Choroid plexus epithelial cell (primary cell): ENCODE data around the gene AHCTF1.

Experiments used
- DNase-seq: peaks from one replicate; pipeline ENCODE4 v3.0.0-alpha.2; 2010; ENCODE audit warnings: low read depth
- H3K4me3 ChIP-seq: 2 replicates; pipeline ENCODE4 v1.5.1; 2011; ENCODE audit warnings: low read depth, mild to moderate bottlenecking, control low read depth, low read length, moderate library complexity
- TF ChIP-seq, protein P1 (sequence below): conservative IDR thresholded peaks from 2 replicates; pipeline ENCODE4 v1.5.1; 2011; ENCODE audit warnings: low read depth, mild to moderate bottlenecking, control low read depth, inconsistent platforms, low read length, moderate library complexity

Gene AHCTF1

DNA sequence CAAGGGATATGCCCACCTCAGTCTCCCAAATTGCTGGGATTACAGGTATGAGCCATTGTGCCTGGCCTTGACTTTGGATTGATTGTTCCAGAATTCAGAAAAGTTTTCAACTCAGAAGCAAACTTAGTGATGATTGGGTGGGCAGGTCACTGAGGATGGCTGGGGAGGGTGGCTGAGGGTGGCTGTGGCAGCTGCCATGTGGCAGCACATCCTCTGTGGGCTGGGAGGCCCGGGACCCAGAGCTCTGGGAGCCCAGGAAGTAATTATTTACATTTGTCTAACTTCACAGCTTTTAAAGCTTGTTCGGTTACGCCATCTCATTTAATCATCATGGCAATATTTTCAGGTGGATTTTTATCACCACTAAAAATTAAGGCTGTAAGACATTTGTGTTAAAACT, 131.4 kb downstream of the AHCTF1 start:
- TF ChIP-seq, protein P1, sequence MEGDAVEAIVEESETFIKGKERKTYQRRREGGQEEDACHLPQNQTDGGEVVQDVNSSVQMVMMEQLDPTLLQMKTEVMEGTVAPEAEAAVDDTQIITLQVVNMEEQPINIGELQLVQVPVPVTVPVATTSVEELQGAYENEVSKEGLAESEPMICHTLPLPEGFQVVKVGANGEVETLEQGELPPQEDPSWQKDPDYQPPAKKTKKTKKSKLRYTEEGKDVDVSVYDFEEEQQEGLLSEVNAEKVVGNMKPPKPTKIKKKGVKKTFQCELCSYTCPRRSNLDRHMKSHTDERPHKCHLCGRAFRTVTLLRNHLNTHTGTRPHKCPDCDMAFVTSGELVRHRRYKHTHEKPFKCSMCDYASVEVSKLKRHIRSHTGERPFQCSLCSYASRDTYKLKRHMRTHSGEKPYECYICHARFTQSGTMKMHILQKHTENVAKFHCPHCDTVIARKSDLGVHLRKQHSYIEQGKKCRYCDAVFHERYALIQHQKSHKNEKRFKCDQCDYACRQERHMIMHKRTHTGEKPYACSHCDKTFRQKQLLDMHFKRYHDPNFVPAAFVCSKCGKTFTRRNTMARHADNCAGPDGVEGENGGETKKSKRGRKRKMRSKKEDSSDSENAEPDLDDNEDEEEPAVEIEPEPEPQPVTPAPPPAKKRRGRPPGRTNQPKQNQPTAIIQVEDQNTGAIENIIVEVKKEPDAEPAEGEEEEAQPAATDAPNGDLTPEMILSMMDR: no peak
- no peak for DNase-seq
- H3K4me3 ChIP-seq: no peak overlapping the region

DNA sequence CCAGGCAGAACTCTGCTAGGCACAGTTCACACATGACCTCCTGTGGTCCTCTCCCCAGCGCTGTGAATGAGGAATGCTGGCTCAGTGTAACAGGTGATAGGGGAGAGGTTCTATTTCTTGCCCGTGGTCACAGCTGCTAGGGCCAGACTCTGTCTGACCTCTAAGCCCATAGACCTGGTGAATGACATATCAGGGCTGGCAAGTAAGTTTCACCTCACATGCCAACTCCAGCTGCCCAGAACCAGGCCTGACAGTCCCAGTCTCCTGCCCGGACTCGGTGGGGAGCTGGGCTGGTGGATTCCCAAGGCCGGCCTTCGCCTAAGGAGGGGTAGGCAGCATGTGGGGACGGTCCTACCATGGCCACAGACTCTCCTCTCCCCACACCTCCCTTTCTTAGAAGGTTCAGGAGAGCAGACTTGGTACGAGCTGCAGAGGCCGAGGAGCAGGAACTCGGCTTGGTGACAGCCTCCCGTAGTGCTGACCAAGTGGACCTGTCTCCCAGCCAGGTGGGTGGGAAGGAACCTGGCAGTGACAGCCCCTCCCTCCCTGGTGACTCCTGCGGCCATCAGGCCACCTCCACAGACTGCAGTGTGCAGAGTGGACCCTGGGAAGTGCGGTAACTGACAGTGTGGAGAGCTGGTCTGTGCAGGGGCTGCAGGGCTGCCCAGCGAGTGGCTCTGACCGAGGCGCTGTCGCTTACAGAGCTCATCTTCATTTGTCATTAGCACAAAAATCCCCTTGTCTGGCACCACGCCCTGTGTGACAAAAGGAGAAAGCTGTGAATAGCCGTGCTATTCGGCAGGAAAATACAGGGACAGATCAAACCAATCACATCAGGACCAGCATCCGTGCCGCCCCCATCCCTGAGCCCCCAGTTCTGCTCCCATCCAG, 132.9 kb downstream of the AHCTF1 start:
- DNase-seq: no peak
- TF ChIP-seq, protein P1: no peak
- H3K4me3 ChIP-seq: no peak overlapping the region

DNA sequence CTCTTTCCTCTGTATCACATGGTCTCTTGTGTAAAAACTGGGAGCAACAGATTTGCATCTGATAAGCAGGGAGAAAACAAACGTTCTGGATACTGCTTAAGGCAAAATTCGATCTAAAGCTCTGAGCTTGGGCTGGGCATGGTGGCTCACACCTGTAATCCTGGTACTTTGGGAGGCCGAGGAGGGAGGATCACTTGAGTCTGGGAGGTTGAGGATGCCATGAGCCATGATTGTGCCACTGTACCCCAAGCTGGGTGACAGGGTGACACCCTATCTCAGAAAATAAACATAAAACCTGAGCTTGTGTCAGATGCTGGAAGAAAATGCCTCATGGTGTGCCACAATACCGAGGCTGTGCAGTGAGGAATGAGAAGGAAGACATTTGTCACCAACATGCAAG, 133.6 kb downstream of the AHCTF1 start:
- TF ChIP-seq, protein P1: no peak
- H3K4me3 ChIP-seq: no peak overlapping the region
- no peak for DNase-seq

DNA sequence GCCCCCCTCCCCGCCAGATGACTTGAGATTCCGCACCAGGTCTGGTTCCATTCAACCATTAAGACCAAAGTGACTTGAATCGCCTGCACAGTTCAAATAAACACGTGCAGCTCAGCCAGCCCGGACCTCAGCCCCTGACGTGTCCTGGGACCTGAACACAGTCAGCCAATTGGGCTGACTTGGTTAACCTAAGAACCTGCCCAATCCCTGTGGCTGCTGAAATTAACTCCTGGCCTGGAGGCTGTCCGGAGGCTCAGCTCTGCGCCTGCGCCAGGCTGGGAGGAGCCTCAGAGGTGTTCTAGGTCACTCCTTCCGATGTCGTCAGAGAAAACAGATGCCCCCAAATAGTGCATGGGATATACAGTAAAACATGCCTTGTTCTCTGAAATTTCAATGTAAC, 134.2 kb downstream of the AHCTF1 start:
- DNase-seq: no peak
- no peak overlapping the region for H3K4me3 ChIP-seq
- TF ChIP-seq, protein P1: no peak

DNA sequence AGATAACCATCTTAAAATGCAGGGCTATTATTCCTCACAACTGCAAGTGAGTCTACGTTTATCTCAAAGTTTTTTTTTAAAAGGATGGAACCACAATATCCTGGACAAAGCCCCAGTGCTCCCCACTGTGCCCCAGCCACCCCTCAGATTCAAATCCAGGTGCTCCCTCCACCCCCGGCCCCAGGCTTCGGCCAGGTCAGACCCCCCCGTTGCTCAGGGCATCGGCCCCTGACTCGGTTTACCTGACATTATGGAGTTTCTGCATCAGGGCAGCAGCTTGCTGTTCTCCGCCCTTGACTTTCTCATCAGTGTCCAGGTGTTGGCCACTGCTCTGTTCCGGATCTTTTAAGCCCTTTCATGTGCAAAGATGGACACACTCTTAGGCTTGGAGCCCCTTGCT, 134.6 kb downstream of the AHCTF1 start:
- TF ChIP-seq, protein P1: no peak
- no peak for DNase-seq
- H3K4me3 ChIP-seq: no peak overlapping the region

DNA sequence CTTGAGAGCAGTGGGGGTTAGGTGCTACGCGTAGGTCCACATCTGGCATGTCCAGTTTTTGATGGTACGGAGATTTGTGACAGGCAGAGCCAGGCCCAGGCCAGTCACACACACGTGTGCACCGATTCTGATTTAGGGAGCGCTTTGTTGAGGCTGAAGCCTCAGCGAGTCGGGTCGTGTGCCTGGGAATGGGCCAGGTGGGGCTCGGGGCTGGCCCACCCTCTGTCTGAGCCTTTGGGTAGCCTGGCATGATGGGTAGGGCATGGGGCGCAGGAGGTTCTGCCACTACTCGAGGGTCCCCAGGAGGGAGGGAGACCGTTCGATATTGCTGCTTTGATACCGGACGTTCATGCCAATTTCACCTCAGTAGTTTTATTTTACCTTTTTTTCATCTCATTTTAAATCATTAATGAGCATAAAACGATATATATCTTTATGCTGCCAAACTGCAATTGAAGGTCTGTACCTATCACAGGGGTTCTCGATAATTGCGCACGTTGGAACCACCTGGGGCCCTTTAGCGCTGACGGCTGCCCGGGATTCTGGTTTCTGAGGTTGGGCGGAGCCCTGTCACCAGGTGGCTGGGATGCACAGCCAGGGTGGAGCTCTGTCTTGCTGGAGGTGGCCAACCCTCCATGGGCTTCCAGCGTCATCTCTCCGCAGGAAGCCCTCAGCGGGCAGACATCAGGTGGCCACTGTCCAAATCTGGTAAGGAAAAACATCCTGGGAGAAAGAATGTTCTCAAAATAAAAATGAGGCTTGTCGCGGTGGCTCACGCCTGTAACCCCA, 135.6 kb downstream of the AHCTF1 start:
- TF ChIP-seq, protein P1: no peak
- no peak for DNase-seq
- H3K4me3 ChIP-seq: no peak overlapping the region
